ENCODE measurements around the gene NFATC2. TPM values are rescaled to one million over a fixed set of nuclear protein-coding genes. Genes with fewer than 3 reads are reported as not detected.

NFATC2 gene
- total and polyA plus RNA-seq, 2 of the 4 experiments (the other 2 are of a cell fraction) = 0.18 to 0.38 TPM

DNA sequence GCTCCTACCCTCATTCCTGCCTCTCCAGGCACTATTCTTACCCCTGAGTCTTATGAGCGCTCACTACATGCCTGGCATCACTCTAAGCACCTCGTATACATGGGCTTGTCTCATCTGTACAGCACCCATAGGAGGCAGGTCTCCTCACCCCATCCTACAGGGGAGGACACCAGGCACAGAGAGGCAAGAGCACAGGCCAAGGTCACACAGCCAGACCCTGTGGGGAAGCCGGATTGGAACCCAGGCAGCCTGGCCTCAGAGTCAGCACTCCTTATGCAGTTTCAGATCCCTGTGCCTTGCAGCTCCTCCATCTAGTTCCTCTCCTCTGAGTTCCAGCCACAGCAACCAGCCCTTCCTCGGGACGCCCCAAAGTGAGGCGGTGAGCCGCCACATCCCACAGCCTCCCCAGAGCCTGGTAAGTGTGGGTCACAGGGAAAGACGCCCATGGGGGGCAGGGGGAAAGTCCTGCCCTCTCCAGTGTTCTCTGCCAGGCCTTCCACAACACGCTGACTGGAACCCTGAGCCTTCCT, 103.3 kb downstream of the NFATC2 start:
- dilution Hi-C loops (cut with HindIII; ENCODE audit: low sequenced_read_pairs, unreplicated experiment) = no loop called here
- whole genome bisulfite sequencing, 2 experiments (ENCODE audit: extremely low coverage in 2 of 2, insufficient read length in 1 of 2) = 94% methylated on average over 3 of the region's 9 CpGs; no CpG with 5 or more reads in 1 of the 2 experiments
- in situ Hi-C loops (cut with MboI; ENCODE audit: low sequenced_read_pairs) = no loop called here
- Histone ChIP-seq H3K27me3 (ENCODE audit: control insufficient read depth, insufficient read depth, low read length) (no peaks in the 10 kb centered on the region), H3K9ac (ENCODE audit: low read depth, low read length) (no peak overlapping the region), H3K36me3 (ENCODE audit: control insufficient read depth, insufficient read depth, low read length) (no peaks in the 10 kb centered on the region), H4K20me1 (ENCODE audit: insufficient read depth, low read length) (no peaks in the 10 kb centered on the region), H3K4me3 (ENCODE audit: insufficient read depth, low read depth, low read length) (no peak overlapping the region), H2BK15ac (ENCODE audit: low read depth, low read length) (no peak overlapping the region), H3K4ac (ENCODE audit: low read depth, low read length) (no peak overlapping the region), H2BK120ac (ENCODE audit: low read depth, low read length) (no peak overlapping the region), H3K79me1 (ENCODE audit: low read depth in 1 of 2, low read length in 2 of 2) (no peaks in the 10 kb centered on the region), H3K27ac (ENCODE audit: insufficient read depth, low read length) (no peak overlapping the region), H3K56ac (ENCODE audit: extremely low read depth, insufficient read depth, low read length) (no peak overlapping the region), H2AFZ (replicated peaks; ENCODE audit: low read length, poor library complexity) (no peak overlapping the region), H4K8ac (ENCODE audit: low read depth in 2 of 2, low read length in 2 of 2) (no peak overlapping the region), H3K9me1 (ENCODE audit: insufficient read depth, low read length) (peaks cover 10% of the 10 kb centered on the region), H3K18ac (ENCODE audit: low read depth, low read length) (no peak overlapping the region), H2AK5ac (ENCODE audit: low read depth, low read length) (peak overlapping the region; percentile 4), H4K91ac (ENCODE audit: insufficient read depth, low read depth, low read length) (no peak overlapping the region), H3K14ac (replicated peaks; ENCODE audit: low read depth, low read length) (no peak overlapping the region; the same call in 1 of the 2 replicates), H3K23ac (ENCODE audit: low read depth, low read length) (no peak overlapping the region), H2BK20ac (ENCODE audit: low read depth, low read length) (no peak overlapping the region), H4K5ac (ENCODE audit: low read depth, low read length) (no peak overlapping the region), H2BK5ac (ENCODE audit: low read depth, low read length, poor library complexity, severe bottlenecking) (no peak overlapping the region), H3K9me3 (ENCODE audit: control insufficient read depth, insufficient read depth, low read length) (no peaks in the 10 kb centered on the region), H2AK9ac (replicated peaks; ENCODE audit: low read depth, low read length, poor library complexity) (no peak overlapping the region), H3K4me2 (ENCODE audit: low read depth, low read length) (no peak overlapping the region), H3K4me1 (ENCODE audit: control insufficient read depth, insufficient read depth, low read length) (peaks cover 2% of the 10 kb centered on the region)
- BruUV-seq (replicated peaks) = no TSS peak
- no peak for DNase-seq
- CTCF ChIA-PET = no interaction called here
- intact Hi-C loops (cut with micrococcal nuclease) = no loop called here
- ATAC-seq (ENCODE audit: low read depth) = no peak
- POLR2A ChIA-PET (ENCODE audit: unreplicated experiment) = no interaction called here
- TF ChIP-seq FOS (IDR thresholded peaks at IDR 0.05; ENCODE audit: low read depth, low read length) (no peak), MXI1 (IDR thresholded peaks at IDR 0.05; ENCODE audit: borderline replicate concordance, low read depth, low read length) (no peak)

All from IMR-90 (cell line).